ENCODE measurements around the gene BRMS1.
"Not testable (repeated sequence)": the region's sequence is repeated elsewhere in the genome, so short reads cannot be mapped to it uniquely, and the experiment has no call there.

BRMS1 gene

GRCh38 chr11:66362481-66363147 lies 17.7 kb upstream of the BRMS1 start:
- DNase-seq: no peak

- no peak for DNase-seq
These were observed 16.6 kb upstream of the BRMS1 start for GRCh38 chr11:66361502-66361941.

GRCh38 chr11:66360406-66361073 lies 15.6 kb upstream of the BRMS1 start:
- no peak for DNase-seq

DNA sequence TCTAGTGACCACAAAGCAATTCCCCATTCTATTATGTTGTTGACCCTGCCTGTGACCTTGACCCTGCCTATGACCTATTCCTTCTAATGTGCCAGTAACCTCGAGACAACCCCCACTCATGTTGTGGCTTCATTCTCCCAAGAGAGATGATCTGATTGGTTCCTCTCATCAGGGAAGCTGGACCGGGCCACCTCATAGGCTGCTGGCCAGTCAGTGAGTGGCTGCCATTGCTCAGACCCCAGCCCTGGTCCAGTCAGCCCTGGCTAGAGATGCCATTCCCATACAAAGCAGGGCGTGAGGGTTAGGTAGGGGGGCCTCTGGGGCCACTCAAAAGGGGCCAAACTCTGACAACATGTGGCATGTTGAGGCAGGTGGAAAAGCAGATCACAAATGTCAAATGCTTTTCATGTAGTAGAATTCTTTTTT lies 14.8 kb upstream of the BRMS1 start:
- no peak for DNase-seq

DNA sequence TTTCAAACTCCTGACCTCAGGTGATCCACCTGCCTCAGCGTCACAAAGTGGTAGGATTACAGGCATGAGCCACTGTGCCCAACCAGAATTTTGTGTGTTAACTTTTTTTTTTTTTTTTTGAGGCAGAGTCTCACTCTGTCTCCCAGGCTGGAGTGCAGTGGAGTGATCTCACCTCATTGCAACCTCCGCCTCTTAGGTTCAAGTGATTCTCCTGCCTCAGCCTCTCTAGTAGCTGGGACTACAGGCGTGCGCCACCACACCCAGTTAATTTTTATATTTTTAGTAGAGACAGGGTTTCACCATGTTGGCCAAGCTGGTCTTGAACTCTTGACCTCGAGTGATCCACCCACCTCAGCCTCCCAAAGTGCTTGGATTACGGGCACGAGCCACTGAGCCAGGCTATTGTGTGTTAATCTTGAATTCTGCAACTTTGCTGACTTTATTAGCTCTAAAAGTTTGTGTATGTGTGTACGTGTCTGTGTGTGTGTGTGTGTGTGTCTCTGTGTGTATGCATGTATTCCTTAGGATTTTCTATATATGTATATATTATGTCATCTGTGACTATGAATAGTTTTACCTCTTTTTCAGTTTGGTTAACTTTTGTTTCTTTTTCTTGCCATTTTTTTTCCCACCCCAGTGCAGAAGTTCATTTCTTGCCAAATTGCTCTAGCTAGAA lies 5.8 kb upstream of the BRMS1 start:
- not testable (repeated sequence) for DNase-seq

DNA sequence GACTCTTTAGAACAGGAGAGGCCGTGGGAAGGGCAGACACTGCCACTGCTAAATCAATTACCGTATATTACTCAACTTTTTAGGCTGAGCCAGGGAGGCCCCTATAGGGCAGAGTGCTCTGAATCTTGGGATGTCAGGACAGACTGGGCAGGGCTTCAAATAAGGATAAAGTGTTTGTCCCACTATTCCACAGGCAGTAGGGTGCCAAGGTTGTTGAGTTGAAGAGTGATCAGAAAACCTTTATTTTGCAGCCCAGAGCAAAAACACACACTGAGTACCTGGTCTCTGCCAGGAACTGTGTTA lies 4.1 kb upstream of the BRMS1 start:
- no peak for DNase-seq

GRCh38 chr11:66347425-66348276 lies 2.7 kb upstream of the BRMS1 start, which contains the start of gene B4GAT1:
B4GAT1 (minus strand) TSS chr11:66347629; CDS start chr11:66347545, 84 bp downstream.
- DNase-seq: no peak

GRCh38 chr11:66346476-66347424 lies 1.8 kb upstream of the BRMS1 start:
- no peak for DNase-seq

GRCh38 chr11:66345316-66345649 lies 379 bp upstream of the BRMS1 start:
- DNase-seq: no peak

DNA sequence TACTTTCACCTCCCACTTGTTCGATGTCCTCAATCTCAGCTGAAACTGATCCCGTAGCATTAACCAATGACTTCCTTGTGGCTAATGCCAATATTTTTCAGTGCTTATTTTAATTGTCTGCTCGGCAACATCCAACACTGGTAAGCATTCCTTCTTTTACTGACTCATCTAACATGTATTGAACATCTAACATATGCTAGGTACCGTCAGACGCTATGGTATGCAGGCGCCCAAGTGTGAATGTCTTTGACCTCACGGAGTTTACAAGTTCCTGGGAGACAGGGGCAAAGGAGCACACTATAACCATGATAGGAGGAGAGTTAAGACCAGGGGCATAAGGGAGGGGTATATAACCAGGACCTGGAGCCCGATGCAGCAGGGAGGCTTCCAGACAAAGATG lies 1.7 kb downstream of the BRMS1 start:
- no peak for DNase-seq

GRCh38 chr11:66341502-66342126 lies 3.3 kb downstream of the BRMS1 start:
- no peak for DNase-seq

- no peak for DNase-seq
These were observed 4.1 kb downstream of the BRMS1 start for GRCh38 chr11:66340596-66341501.

DNA sequence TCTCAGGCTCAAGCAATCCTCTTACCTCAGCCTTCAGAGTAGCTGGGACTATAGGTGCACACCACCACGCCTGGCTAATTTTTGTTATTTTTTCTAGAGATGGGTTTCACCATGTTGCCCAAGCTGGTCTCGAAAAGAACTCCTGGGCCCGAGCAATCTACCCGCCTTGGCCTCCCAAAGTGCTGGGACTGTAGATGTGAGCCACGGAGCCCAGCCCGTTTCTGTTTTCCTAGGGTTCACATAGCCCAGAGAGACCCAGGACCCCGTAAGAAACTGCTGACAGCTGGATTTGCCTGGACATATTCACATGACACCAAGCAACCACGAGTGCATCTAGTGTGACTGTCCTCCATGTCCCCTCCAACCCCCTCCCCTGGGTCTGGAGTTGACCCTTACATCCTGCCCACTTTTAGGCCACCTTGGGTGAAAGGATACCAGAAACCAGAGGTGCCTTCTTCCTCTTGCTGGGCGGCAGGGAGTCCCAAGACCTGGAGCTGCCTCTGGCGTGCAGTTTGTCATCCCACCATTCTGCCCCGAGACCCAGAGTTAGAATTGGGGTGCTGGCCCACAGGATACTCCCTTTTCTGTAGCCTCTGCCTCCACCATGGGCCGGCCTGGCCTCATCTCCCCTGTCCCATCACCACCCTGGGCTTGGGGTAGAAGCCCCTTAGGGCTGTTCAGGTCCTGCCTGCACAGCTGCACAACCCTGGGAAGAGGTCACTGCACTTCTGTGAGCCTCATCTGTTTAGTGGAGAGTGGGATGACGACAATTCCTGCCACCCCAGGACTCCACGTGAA lies 5.0 kb downstream of the BRMS1 start:
- DNase-seq: no peak

- no peak for DNase-seq
These were observed 5.7 kb downstream of the BRMS1 start for GRCh38 chr11:66339162-66339675.

- no peak for DNase-seq
These were observed 6.4 kb downstream of the BRMS1 start for GRCh38 chr11:66338276-66339161.

DNA sequence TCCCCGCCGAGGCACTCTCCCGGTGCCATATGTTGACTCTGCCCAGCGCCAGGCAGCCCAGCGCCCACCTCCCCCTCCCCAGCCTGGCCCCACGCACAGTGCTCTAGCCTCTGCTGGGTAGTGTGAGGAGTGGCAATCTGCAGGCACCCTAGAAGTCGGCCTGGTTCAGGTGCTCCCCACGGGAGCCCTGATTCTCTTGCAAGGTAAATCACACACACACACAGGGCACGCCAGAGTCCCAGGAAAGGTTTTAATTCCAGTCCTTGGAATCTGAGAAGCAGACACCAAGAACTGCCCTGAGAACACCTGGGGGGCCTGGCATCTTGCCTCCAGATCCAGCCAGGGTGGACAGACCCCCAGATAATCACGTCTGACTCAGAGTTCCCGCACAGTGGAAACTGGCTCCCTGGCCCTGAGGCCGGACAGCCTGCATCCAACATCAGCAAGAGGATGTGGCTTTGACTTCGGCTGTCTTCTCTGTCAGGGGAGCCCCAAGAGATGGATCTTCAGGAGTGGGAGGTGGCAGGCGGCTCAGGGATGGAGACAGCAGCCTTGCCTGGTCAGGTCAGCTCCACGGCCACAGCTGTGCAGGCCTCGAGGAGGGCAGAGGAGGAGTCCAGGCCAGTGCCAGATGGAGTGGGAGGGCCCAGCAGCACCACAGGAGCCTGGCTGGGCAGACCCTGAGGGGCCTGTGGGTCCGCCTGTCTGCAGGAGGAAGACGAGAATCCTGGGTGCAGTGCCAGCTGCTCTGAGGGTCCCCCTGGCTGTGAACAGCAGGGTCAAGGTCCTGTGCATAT lies 7.6 kb downstream of the BRMS1 start:
- DNase-seq: peak; percentile 63
